Endothelial cell of umbilical vein (primary cell): Measurements from ENCODE around the gene SMAD6. TPM values are rescaled to one million over a fixed set of nuclear protein-coding genes. Genes with fewer than 3 reads are reported as not detected.
A peak's percentile ranks its signal among the peaks of the same experiment; 100 is the strongest.

ENCODE experiments used
- BruUV-seq: library from RNA; stranded (reverse); fragments of 400-500 nt; replicated peaks from 2 replicates; lab custom pipeline; 2021; lab: Mats Ljungman, UMichigan
- CTCF ChIA-PET: fragments of 300-600, 350-600 bp; sonication (Branson Sonifier 250); formaldehyde crosslinking; loops from one replicate; lab custom pipeline; 2021; ENCODE audit warnings: antibody characterized with exemption, inconsistent platforms; lab: Charles Lee
- POLR2A ChIA-PET: fragments of 300-600, 350-600 bp; sonication (Branson Sonifier 250); formaldehyde crosslinking; loops from one replicate; lab custom pipeline; 2021; ENCODE audit warnings: antibody characterized with exemption, inconsistent platforms; lab: Charles Lee
- DNase-seq: peaks from one replicate; pipeline ENCODE4 v3.0.0-alpha.2; 2011; ENCODE audit warnings: low read depth, low spot score
- FAIRE-seq: peaks from 2 replicates; lab custom pipeline; 2011; peaks lifted over from hg19 to GRCh38; lab: Jason Lieb, UNC
- H2AFZ ChIP-seq: 2 replicates; pipeline ENCODE4 v1.6.0; 2012; ENCODE audit warnings: low read depth, low read length, control low read depth, inconsistent platforms
- H3K27ac ChIP-seq: 2 replicates; pipeline ENCODE4 v1.5.1; 2011; ENCODE audit warnings: low read depth, mild to moderate bottlenecking, control low read depth, low read length, moderate library complexity; ENCODE audit not compliant: insufficient read depth
- H3K27me3 ChIP-seq, 2 experiments: 2 replicates each; pipeline versions ENCODE4 v1.6.0 to v1.6.1; 2011; ENCODE audit warnings: low read length in 2 of 2, mixed read lengths in 1 of 2; ENCODE audit not compliant: control insufficient read depth in 2 of 2, insufficient read depth in 2 of 2
- H3K36me3 ChIP-seq, 2 experiments: 2 replicates in 1 of 2; 3 replicates in 1 of 2; pipeline ENCODE4 v1.5.1; 2011; ENCODE audit warnings: low read length in 2 of 2, mild to moderate bottlenecking in 1 of 2, moderate library complexity in 1 of 2; ENCODE audit not compliant: control insufficient read depth in 2 of 2, insufficient read depth in 2 of 2; ENCODE audit errors: extremely low read depth in 1 of 2
- H3K4me1 ChIP-seq: 3 replicates; pipeline ENCODE4 v1.5.1; 2011; ENCODE audit warnings: mild to moderate bottlenecking, low read length; ENCODE audit not compliant: control insufficient read depth, insufficient read depth; ENCODE audit errors: extremely low read depth
- H3K4me2 ChIP-seq: 2 replicates; pipeline ENCODE4 v1.6.1; 2011; ENCODE audit warnings: low read length, control low read depth, mixed read lengths; ENCODE audit not compliant: insufficient read depth
- H3K4me3 ChIP-seq, 3 experiments: fragments of 200-600 bp in 1 of 3; sonication (generic), shearing (Covaris generic) in 1 of 3; replicated peaks in 1 of 3; 2 replicates each; pipeline ENCODE4 v1.5.1; 2011 to 2016; ENCODE audit warnings: control low read depth in 3 of 3, low read length in 3 of 3, mild to moderate bottlenecking in 2 of 3, inconsistent platforms in 1 of 3, low read depth in 1 of 3, moderate library complexity in 1 of 3; ENCODE audit not compliant: insufficient read depth in 1 of 3
- H3K79me2 ChIP-seq: 2 replicates; pipeline ENCODE4 v1.6.0; 2012; ENCODE audit warnings: low read length, inconsistent platforms; ENCODE audit not compliant: control insufficient read depth, insufficient read depth
- H3K9ac ChIP-seq: replicated peaks from 2 replicates; pipeline ENCODE3; 2011; ENCODE audit warnings: low read length, control low read depth; ENCODE audit not compliant: insufficient read depth; ENCODE audit errors: extremely low read depth
- H3K9me1 ChIP-seq: replicated peaks from 3 replicates; pipeline ENCODE4 v1.6.0; 2011; ENCODE audit warnings: mild to moderate bottlenecking, low read length; ENCODE audit not compliant: control insufficient read depth, insufficient read depth; ENCODE audit errors: extremely low read depth
- H3K9me3 ChIP-seq: replicated peaks from 2 replicates; pipeline ENCODE4 v1.5.1; 2012; ENCODE audit warnings: low read length, inconsistent platforms; ENCODE audit not compliant: control insufficient read depth, insufficient read depth
- H4K20me1 ChIP-seq: replicated peaks from 2 replicates; pipeline ENCODE3; 2011; ENCODE audit warnings: mild to moderate bottlenecking, low read length; ENCODE audit not compliant: control insufficient read depth, insufficient read depth; ENCODE audit errors: extremely low read depth
- FOS ChIP-seq: IDR thresholded peaks from 2 replicates; pipeline ENCODE4 v1.6.1; 2011; ENCODE audit warnings: mild to moderate bottlenecking, low read length, moderate library complexity, borderline replicate concordance; ENCODE audit not compliant: insufficient read depth
- GATA2 ChIP-seq: IDR thresholded peaks from 2 replicates; pipeline ENCODE4 v1.7.0; 2011; ENCODE audit warnings: low read depth, mild to moderate bottlenecking, moderate library complexity, mixed read lengths, low read length; ENCODE audit not compliant: insufficient read length, insufficient read depth
- JUN ChIP-seq: IDR thresholded peaks from 2 replicates; pipeline ENCODE4 v1.6.1; 2011; ENCODE audit warnings: borderline replicate concordance, low read depth; ENCODE audit not compliant: insufficient read length, insufficient read depth
- MYC ChIP-seq: IDR thresholded peaks from one replicate; pipeline ENCODE4 v1.6.1; 2011; ENCODE audit warnings: mild to moderate bottlenecking, low read depth, low read length
- POLR2AphosphoS5 ChIP-seq: IDR thresholded peaks from 2 replicates; pipeline ENCODE4 v1.6.1; 2012; ENCODE audit warnings: low read depth, mild to moderate bottlenecking, control low read depth, low read length, moderate library complexity; ENCODE audit not compliant: insufficient read depth
- dilution Hi-C: fragments of 300-500 bp; cut with MboI; formaldehyde crosslinking; loops from one replicate; pipeline ENCODE4 v1.15.0; 2019; ENCODE audit warnings: low sequenced_read_pairs; ENCODE audit not compliant: extremely low pct_ligation_motif_present
- intact Hi-C: fragments of 100-400 bp; cut with micrococcal nuclease; formaldehyde crosslinking; loops from one replicate; pipeline ENCODE4 v1.10.0; 2022
- polyA plus RNA-seq, 4 experiments: library from polyadenylated mRNA; depleted of rRNA in 3 of 4; stranded (reverse) in 3 of 4; unstranded in 1 of 4; fragments of >200 nt; gene quantifications; 2 replicates each; pipeline versions ENCODE4 v1.2.1 to v1.2.3, GENCODE V29; 2011 to 2012; ENCODE audit warnings: missing spikeins in 1 of 4
- total RNA-seq: library from RNA; stranded (reverse); gene quantifications from 2 replicates; pipeline ENCODE4 v1.2.3, GENCODE V29; 2021
- TF ChIP-seq, protein P1 (sequence below): IDR thresholded peaks from 2 replicates; pipeline ENCODE4 v1.6.1; 2011; ENCODE audit not compliant: insufficient read depth, insufficient read length
- TF ChIP-seq, protein P2 (sequence below), 2 donors: IDR thresholded peaks; 1 replicate in 1 of 2; 2 replicates in 1 of 2; pipeline ENCODE4 v1.5.1; 2011; ENCODE audit warnings: low read length in 2 of 2, mild to moderate bottlenecking in 2 of 2, moderate library complexity in 2 of 2, control low read depth in 1 of 2, inconsistent platforms in 1 of 2, low read depth in 1 of 2; ENCODE audit not compliant: insufficient read depth in 1 of 2; ENCODE audit errors: extremely low read depth in 1 of 2

Gene SMAD6
- total and polyA plus RNA-seq, 2 donors (not counting 3 experiments of a cell fraction or from before 2014, with no cell fraction given) = 7.3 to 12.5 TPM

DNA sequence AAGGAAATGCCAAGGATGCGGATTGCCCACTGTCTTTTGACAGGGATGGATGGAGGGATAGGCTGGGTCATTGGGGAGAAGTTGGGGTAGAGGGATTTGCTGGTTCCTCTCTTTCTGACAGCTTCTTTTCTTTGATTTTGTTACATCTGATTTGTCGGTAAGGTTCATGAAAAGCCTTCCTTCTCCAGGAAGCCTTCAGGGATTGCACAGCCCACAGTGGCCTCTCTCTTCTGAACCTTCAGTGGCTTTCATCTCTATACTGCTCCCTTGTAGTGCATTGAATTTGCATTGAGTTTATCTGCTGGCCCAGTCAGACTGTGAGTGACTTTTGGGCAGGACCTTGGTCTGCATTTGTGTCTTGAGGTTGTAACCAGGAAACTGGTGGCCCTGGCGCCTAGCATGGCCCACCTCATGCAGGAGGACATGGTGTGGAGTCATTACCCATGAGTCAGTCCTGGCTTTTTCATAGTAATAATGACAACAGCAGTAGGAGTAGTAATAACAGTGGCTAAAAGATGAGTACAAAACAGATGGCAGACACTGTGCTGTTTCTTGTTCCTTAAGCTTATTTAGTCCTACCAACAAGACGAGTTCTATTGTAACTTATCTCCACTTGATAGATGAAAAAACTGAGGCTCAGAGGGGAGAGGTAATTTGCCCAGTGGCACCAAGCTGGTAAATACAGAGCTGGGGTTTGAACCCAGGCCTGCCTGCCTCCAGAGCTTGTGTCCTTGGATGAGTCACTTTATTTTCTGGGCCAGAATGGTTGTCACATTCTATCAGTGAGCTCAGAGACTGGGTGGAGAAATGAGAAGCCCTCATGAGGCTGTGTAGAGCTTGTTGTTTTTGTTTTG, 28.4 kb downstream of the SMAD6 start:
- H3K27me3 ChIP-seq = no peaks in the 10 kb centered on the region
- no peak overlapping the region for H3K9ac ChIP-seq
- no peaks in the 10 kb centered on the region for H4K20me1 ChIP-seq
- intact Hi-C loops (no loop called here), dilution Hi-C loops (no loop called here)
- no TSS peak for BruUV-seq
- TF ChIP-seq JUN = peak; percentile 18
- TF ChIP-seq FOS = peak; percentile 72
- TF ChIP-seq, protein P1, sequence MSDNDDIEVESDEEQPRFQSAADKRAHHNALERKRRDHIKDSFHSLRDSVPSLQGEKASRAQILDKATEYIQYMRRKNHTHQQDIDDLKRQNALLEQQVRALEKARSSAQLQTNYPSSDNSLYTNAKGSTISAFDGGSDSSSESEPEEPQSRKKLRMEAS = no peak
- no peak for TF ChIP-seq MYC
- TF ChIP-seq GATA2 = no peak
- TF ChIP-seq, protein P2, sequence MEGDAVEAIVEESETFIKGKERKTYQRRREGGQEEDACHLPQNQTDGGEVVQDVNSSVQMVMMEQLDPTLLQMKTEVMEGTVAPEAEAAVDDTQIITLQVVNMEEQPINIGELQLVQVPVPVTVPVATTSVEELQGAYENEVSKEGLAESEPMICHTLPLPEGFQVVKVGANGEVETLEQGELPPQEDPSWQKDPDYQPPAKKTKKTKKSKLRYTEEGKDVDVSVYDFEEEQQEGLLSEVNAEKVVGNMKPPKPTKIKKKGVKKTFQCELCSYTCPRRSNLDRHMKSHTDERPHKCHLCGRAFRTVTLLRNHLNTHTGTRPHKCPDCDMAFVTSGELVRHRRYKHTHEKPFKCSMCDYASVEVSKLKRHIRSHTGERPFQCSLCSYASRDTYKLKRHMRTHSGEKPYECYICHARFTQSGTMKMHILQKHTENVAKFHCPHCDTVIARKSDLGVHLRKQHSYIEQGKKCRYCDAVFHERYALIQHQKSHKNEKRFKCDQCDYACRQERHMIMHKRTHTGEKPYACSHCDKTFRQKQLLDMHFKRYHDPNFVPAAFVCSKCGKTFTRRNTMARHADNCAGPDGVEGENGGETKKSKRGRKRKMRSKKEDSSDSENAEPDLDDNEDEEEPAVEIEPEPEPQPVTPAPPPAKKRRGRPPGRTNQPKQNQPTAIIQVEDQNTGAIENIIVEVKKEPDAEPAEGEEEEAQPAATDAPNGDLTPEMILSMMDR (IDR thresholded peaks at IDR 0.05; ENCODE audit: extremely low read depth in 1 of 2, insufficient read depth in 1 of 2, low read depth in 1 of 2, low read length in 2 of 2) = no peak
- TF ChIP-seq POLR2AphosphoS5 = peak; percentile 34
- H2AFZ ChIP-seq = no peak overlapping the region
- H3K4me3 ChIP-seq = no peak overlapping the region
- H3K9me3 ChIP-seq = no peaks in the 10 kb centered on the region
- ChIA-PET CTCF (interaction anchor here (0.7 to 1.5 kb wide), 8 partner anchors 10 to 121 kb away, joined by 3 to 5 read pairs (median 3); partner anchors contain the start of gene SMAD6), POLR2A (interaction anchor here (0.7 kb wide), 1 partner anchor 18 kb away, joined by 6 read pairs; no protein-coding TSS in a partner anchor)
- peak overlapping the region; percentile 9 for H3K4me2 ChIP-seq
- peaks cover 0 to 5% of the 10 kb centered on the region in 2 experiments for H3K36me3 ChIP-seq
- peaks cover 34% of the 10 kb centered on the region for H3K79me2 ChIP-seq
- DNase-seq = peak; percentile 47
- H3K4me1 ChIP-seq = peaks cover 38% of the 10 kb centered on the region
- H3K27ac ChIP-seq = peak overlapping the region; percentile 62
- no peaks in the 10 kb centered on the region for H3K9me1 ChIP-seq
- FAIRE-seq = peak; percentile 75
